ENCODE measurements around the gene CLK3. TPM values are rescaled to one million over a fixed set of nuclear protein-coding genes. Genes with fewer than 3 reads are reported as not detected.

Gene CLK3
- total and polyA plus RNA-seq, 2 of the 13 experiments (the other 11 are each of a cell fraction or from before 2014, with no cell fraction given) = 41.5 to 82.0 TPM

DNA sequence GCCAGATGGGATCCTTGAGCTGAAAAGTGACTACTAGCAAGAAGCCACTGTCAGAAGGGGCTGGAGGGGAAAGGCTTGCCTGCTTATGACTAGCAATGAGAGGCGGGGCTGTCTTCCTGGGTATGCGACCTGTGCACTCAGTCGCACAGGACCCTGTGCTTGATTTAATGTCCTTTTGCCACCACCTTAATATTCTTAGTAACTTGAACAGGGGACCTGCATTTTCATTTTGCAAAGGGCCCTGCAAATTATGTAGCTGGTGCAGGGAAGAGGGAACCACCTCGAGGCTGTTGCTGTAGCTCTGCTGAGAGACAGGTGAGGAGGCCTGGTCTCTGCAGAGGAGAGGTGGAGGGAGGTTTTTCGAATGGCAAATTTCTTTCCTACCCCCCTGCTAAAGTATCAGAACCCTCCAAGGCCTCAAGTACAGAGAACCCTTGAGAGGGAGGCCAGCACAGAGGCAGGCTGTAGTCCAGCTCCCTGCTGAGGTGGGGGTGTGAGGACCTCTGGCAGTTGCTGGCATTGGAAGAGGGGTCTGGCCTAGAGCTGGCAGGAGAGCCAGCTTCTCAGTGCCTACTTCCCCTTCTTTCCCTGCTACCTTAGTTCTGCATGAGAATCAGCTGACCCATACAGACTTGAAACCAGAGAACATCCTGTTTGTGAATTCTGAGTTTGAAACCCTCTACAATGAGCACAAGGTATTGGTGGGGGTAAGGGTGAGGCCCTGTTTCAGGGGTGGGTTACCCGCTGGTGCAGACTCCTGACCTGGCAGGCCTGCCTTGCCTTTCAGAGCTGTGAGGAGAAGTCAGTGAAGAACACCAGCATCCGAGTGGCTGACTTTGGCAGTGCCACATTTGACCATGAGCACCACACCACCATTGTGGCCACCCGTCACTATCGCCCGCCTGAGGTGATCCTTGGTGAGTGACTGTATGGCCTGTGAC, 11.4 kb downstream of the CLK3 start:
- Histone ChIP-seq H3K9me3 (ENCODE audit: low read length) (no peaks in the 10 kb centered on the region), H3K4me3 (replicated peaks in 1 of 3; ENCODE audit: insufficient read depth in 1 of 3, low read depth in 2 of 3, low read length in 3 of 3) (no peak overlapping the region), H3K79me2 (ENCODE audit: insufficient read depth, low read length) (no peaks in the 10 kb centered on the region), H3K36me3 (replicated peaks in 1 of 2; ENCODE audit: control insufficient read depth in 1 of 2, insufficient read depth in 2 of 2, low read length in 2 of 2) (peaks cover 66 to 87% of the 10 kb centered on the region in 2 experiments), H4K20me1 (ENCODE audit: insufficient read depth, low read length) (peaks cover 21% of the 10 kb centered on the region), H2AFZ (ENCODE audit: low read length) (no peak overlapping the region), H3K4me1 (ENCODE audit: insufficient read depth, low read length) (peaks cover 18% of the 10 kb centered on the region), H3K27ac (ENCODE audit: extremely low read length, insufficient read depth, low read length) (no peak overlapping the region), H3K4me2 (ENCODE audit: low read depth, low read length) (no peak overlapping the region), H3K27me3 (ENCODE audit: control insufficient read depth in 1 of 2, insufficient read depth in 2 of 2, low read length in 2 of 2) (no peaks in the 10 kb centered on the region), H3K9ac (ENCODE audit: insufficient read depth, low read depth, low read length) (no peak overlapping the region)
- TF ChIP-seq RCOR2 (CRISPR knock-in tag; IDR thresholded peaks at IDR 0.05) (no peak), ZNF598 (CRISPR knock-in tag; IDR thresholded peaks at IDR 0.05; ENCODE audit: borderline replicate concordance) (no peak), RBM22 (optimal IDR thresholded peaks at IDR 0.05; ENCODE audit: low read length) (peak; percentile 79), ZNF747 (CRISPR knock-in tag; IDR thresholded peaks at IDR 0.05; ENCODE audit: borderline replicate concordance) (no peak), KLF9 (CRISPR knock-in tag; IDR thresholded peaks at IDR 0.05; ENCODE audit: low read depth) (no peak), ZKSCAN1 (IDR thresholded peaks at IDR 0.05; ENCODE audit: low read length) (no peak), GATAD2A (CRISPR knock-in tag; IDR thresholded peaks at IDR 0.05) (no peak), TSC22D2 (CRISPR knock-in tag; IDR thresholded peaks at IDR 0.05; ENCODE audit: borderline replicate concordance) (no peak), EHMT2 (IDR thresholded peaks at IDR 0.05; ENCODE audit: borderline replicate concordance, low read depth, low read length) (no peak), ZNF17 (CRISPR knock-in tag; IDR thresholded peaks at IDR 0.05) (no peak), POLR2G (IDR thresholded peaks at IDR 0.05; ENCODE audit: low read depth, low read length) (peak; percentile 21; the same call in 1 of the 2 replicates), TBP (CRISPR knock-in tag; IDR thresholded peaks at IDR 0.05) (no peak), SATB2 (CRISPR knock-in tag; IDR thresholded peaks at IDR 0.05) (no peak), POLR2AphosphoS2 (IDR thresholded peaks at IDR 0.05; ENCODE audit: low read depth, low read length) (peak; percentile 36; the same call in 1 of the 2 replicates), ZNF616 (CRISPR knock-in tag; IDR thresholded peaks at IDR 0.05; ENCODE audit: low read depth) (no peak), AGO2 (optimal IDR thresholded peaks at IDR 0.05; ENCODE audit: low read depth, low read length) (peak; percentile 25), POLR2A (IDR thresholded peaks at IDR 0.05; ENCODE audit: insufficient read depth in 1 of 2, low read depth in 2 of 2, low read length in 2 of 2) (peak in 1 of 2 experiments; percentile 14; a peak in 1 of 4 replicates)
- TF ChIP-seq, protein P1, sequence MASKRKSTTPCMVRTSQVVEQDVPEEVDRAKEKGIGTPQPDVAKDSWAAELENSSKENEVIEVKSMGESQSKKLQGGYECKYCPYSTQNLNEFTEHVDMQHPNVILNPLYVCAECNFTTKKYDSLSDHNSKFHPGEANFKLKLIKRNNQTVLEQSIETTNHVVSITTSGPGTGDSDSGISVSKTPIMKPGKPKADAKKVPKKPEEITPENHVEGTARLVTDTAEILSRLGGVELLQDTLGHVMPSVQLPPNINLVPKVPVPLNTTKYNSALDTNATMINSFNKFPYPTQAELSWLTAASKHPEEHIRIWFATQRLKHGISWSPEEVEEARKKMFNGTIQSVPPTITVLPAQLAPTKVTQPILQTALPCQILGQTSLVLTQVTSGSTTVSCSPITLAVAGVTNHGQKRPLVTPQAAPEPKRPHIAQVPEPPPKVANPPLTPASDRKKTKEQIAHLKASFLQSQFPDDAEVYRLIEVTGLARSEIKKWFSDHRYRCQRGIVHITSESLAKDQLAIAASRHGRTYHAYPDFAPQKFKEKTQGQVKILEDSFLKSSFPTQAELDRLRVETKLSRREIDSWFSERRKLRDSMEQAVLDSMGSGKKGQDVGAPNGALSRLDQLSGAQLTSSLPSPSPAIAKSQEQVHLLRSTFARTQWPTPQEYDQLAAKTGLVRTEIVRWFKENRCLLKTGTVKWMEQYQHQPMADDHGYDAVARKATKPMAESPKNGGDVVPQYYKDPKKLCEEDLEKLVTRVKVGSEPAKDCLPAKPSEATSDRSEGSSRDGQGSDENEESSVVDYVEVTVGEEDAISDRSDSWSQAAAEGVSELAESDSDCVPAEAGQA (IDR thresholded peaks at IDR 0.05; ENCODE audit: low read depth) = no peak
- TF ChIP-seq, protein P1 (CRISPR knock-in tag; IDR thresholded peaks at IDR 0.05; ENCODE audit: borderline replicate concordance) = no peak
- FAIRE-seq (no peak), DNase-seq (ENCODE audit: low spot score) (no peak), ATAC-seq (no peak)
- ChIA-PET CTCF (ENCODE audit: low intra/inter-chr PET ratio, low total read pairs) (no interaction called here), POLR2A (no interaction called here)
- intact Hi-C loops (cut with micrococcal nuclease; ENCODE audit: unreplicated experiment) = no loop called here
- in situ Hi-C loops (cut with HindIII; ENCODE audit: extremely low pct_ligation_motif_present, low pct_unique_long_range_greater_than_20kb) = no loop called here
- BruUV-seq (replicated peaks) = no TSS peak
- WGBS (ENCODE audit: low lambda C conversion rate) = 96% methylated on average over 7 of the region's 10 CpGs
